Fibroblast of lung (primary cell): ENCODE measurements around the gene SRSF5.
A peak's percentile ranks its signal among the peaks of the same experiment; 100 is the strongest.

Experiments
- EZH2 ChIP-seq: IDR thresholded peaks from 2 replicates; pipeline ENCODE4 v1.5.1; 2012; ENCODE audit warnings: low read length, control low read depth, mild to moderate bottlenecking; ENCODE audit errors: missing control alignments
- TF ChIP-seq, protein P1 (sequence below), 2 donors: IDR thresholded peaks in 1 of 2; conservative IDR thresholded peaks in 1 of 2; 1 replicate in 1 of 2; 2 replicates in 1 of 2; pipeline ENCODE4 v1.5.1; 2011 to 2012; ENCODE audit warnings: low read length in 2 of 2, control low read depth in 1 of 2, inconsistent platforms in 1 of 2, low read depth in 1 of 2, mild to moderate bottlenecking in 1 of 2

DNA sequence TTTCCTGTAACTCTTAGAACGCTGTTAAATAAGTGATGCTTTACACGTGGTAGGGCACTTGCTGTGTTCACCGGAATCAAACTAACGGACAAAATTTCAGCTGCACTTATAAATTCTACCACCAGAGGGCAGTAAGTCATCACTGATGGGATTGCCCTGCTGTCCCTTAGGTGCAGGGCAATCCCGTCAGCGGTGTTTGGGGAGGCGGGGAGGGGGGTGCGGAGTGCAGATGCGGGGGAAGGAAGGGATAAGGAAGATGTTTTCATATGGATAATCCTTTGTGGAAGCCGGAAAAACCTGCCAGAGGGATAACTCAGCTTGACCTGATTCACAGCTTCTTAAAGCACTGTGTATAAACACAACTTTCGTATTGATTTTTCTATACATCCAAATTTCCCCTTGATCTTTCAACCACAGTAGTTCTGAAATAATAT lies 51.8 kb downstream of the SRSF5 start:
- TF ChIP-seq, protein P1, sequence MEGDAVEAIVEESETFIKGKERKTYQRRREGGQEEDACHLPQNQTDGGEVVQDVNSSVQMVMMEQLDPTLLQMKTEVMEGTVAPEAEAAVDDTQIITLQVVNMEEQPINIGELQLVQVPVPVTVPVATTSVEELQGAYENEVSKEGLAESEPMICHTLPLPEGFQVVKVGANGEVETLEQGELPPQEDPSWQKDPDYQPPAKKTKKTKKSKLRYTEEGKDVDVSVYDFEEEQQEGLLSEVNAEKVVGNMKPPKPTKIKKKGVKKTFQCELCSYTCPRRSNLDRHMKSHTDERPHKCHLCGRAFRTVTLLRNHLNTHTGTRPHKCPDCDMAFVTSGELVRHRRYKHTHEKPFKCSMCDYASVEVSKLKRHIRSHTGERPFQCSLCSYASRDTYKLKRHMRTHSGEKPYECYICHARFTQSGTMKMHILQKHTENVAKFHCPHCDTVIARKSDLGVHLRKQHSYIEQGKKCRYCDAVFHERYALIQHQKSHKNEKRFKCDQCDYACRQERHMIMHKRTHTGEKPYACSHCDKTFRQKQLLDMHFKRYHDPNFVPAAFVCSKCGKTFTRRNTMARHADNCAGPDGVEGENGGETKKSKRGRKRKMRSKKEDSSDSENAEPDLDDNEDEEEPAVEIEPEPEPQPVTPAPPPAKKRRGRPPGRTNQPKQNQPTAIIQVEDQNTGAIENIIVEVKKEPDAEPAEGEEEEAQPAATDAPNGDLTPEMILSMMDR (conservative IDR thresholded peaks at IDR 0.05 in 1 of 2, IDR thresholded peaks at IDR 0.05 in 1 of 2; ENCODE audit: low read depth in 1 of 2, low read length in 2 of 2) = peak; percentile 77 to 86
- TF ChIP-seq EZH2 = no peak
